K562 (cell line): ENCODE data around the gene VPS33A. TPM values are rescaled to one million over a fixed set of nuclear protein-coding genes. Genes with fewer than 3 reads are reported as not detected.

Source experiments
- CREM ChIP-seq: IDR thresholded peaks from 2 replicates; pipeline ENCODE4 v1.6.1; 2014; ENCODE audit warnings: antibody characterized with exemption, low read depth
- MNT ChIP-seq, 2 experiments: fragments of 450-650 bp; conservative IDR thresholded peaks; 2 replicates each; pipeline ENCODE4 v1.6.1; 2017; ENCODE audit warnings: mild to moderate bottlenecking in 2 of 2, moderate library complexity in 2 of 2
- NR2C1 ChIP-seq, 2 experiments: fragments of 450-650 bp; IDR thresholded peaks; 2 replicates each; pipeline ENCODE4 v1.6.1; 2017; ENCODE audit warnings: mild to moderate bottlenecking in 2 of 2, antibody characterized with exemption in 1 of 2, inconsistent platforms in 1 of 2, missing compliant biosample characterization in 1 of 2, missing genetic modification characterization in 1 of 2
- NR2C2 ChIP-seq, 2 experiments: fragments of 200-800 bp in 1 of 2; sonication (Bioruptor generic) in 1 of 2; sonication (generic) in 1 of 2; formaldehyde crosslinking in 1 of 2; IDR thresholded peaks; 2 replicates each; pipeline versions ENCODE4 v1.6.1 to v1.8.0; 2016 to 2022; ENCODE audit warnings: mild to moderate bottlenecking in 1 of 2, missing compliant biosample characterization in 1 of 2, missing genetic modification characterization in 1 of 2, missing genetic modification reagents in 1 of 2
- REST ChIP-seq, 2 experiments: fragments of 450-650 bp; formaldehyde crosslinking in 1 of 2; IDR thresholded peaks; 2 replicates each; pipeline versions ENCODE4 v1.4.0 to v1.6.1; 2014 to 2020; ENCODE audit warnings: mild to moderate bottlenecking in 2 of 2, borderline replicate concordance in 1 of 2, low read depth in 1 of 2
- polyA plus RNA-seq, 8 experiments: library from polyadenylated mRNA; depleted of rRNA in 4 of 8; stranded (reverse) in 5 of 8; unstranded in 3 of 8; fragments of >200 nt; fragmentation: Nextera tagmentation in 2 of 8; fragmentation: Illumina TruSeq in 1 of 8; extraction: Ambion mirVana in 2 of 8; extraction: Trizol in 1 of 8; gene quantifications; 2 replicates each; pipeline versions ENCODE4 v1.2.1 to v1.2.3, GENCODE V29; 2011 to 2014; ENCODE audit warnings: inconsistent platforms in 1 of 8, missing spikeins in 1 of 8
- total RNA-seq, 7 experiments: library from RNA; depleted of rRNA in 6 of 7; stranded (reverse); fragments of >200 nt in 6 of 7; fragmentation: Illumina TruSeq in 2 of 7; extraction: Trizol in 2 of 7; gene quantifications; 2 replicates each; pipeline versions ENCODE4 v1.2.1 to v1.2.3, GENCODE V29; 2011 to 2021; ENCODE audit warnings: low replicate concordance in 1 of 7

VPS33A gene
- total and polyA plus RNA-seq, 9 of the 15 experiments (the other 6 are each of a cell fraction or from before 2014, with no cell fraction given), result 10.6 to 34.3 (median 25.3) TPM

- TF ChIP-seq REST (IDR thresholded peaks at IDR 0.05; ENCODE audit: borderline replicate concordance), result peak; percentile 62
- TF ChIP-seq REST (CRISPR knock-in tag; IDR thresholded peaks at IDR 0.05; ENCODE audit: low read depth), result no peak
- no peak for TF ChIP-seq NR2C2 (CRISPR knock-in tag; IDR thresholded peaks at IDR 0.05)
- TF ChIP-seq NR2C2 (tag; IDR thresholded peaks at IDR 0.05), result peak; percentile 87
- TF ChIP-seq NR2C1 (IDR thresholded peaks at IDR 0.05), result peak; percentile 89
- TF ChIP-seq NR2C1 (tag; IDR thresholded peaks at IDR 0.05), result peak; percentile 95
- TF ChIP-seq CREM, result peak; percentile 42
- 0 out of 4 replicates have a peak, but pooled peaks of 1 of the 2 experiments have one; percentile 20 for TF ChIP-seq MNT (conservative IDR thresholded peaks at IDR 0.05)
Measured at GRCh38 chr12:122306407-122306806, 40.1 kb upstream of the VPS33A start (continued).
